ENCODE data around the gene RAD9A. TPM values are rescaled to one million over a fixed set of nuclear protein-coding genes. Genes with fewer than 3 reads are reported as not detected.

The RAD9A gene
- total and polyA plus RNA-seq, 9 of the 15 experiments (the other 6 are each of a cell fraction or from before 2014, with no cell fraction given): 1.4 to 41.2 (median 16.1) TPM

DNA sequence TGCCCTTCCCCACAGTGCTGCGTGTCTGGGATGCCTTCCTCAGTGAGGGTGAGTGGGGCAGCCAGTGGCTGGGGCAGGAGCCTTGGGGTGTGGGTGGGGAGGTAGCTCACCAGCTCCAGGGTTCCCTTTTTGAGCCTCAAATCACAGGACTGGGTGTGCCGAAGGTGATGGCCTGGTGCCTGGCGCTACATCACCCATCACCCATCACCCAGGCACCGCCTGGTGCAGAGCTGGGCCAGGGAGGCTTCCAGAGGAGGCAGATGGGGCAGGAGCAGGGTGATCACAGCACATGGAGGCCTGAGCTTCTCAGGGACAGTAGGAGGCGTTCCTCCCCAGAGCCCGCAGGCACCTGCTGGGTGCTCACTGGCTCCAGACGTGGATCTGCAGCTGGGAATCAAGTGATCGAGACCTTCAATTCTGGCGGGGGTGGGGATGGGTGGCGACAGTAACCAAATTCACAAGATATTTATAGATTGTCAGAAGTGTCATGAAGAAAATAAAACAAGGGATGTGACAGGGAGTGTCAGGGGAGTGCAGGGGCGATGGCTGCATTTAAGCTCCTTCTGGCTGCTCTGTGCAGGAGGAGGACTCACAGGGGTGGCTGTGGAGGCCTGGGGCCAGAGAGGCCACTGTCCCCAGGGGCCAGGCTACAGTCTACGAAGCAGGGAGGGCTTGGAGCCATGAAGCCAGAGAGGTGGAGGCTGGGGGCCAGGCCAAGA, 15.3 kb downstream of the RAD9A start:
- H4K20me1 ChIP-seq (replicated peaks; ENCODE audit: control insufficient read depth, insufficient read depth, low read length): no peaks in the 10 kb centered on the region
- H3K4me2 ChIP-seq (ENCODE audit: insufficient read depth, low read length): no peak overlapping the region
- no peaks in the 10 kb centered on the region for H3K9me3 ChIP-seq (replicated peaks; ENCODE audit: control insufficient read depth, insufficient read depth, low read depth, low read length)
- 19% methylated on average over 9 of the region's 12 CpGs for WGBS (ENCODE audit: insufficient coverage, low coverage, missing lambda C conversion rate)
- POLR2A ChIA-PET: interaction anchor here (0.6 to 1.6 kb wide), 6 partner anchors 10 to 141 kb away, joined by 3 to 7 read pairs (median 3); no protein-coding TSS in a partner anchor
- CTCF ChIA-PET (ENCODE audit: low intra/inter-chr PET ratio): interaction anchor here (0.6 kb wide), 2 partner anchors 8 to 60 kb away, joined by 3 read pairs; no protein-coding TSS in a partner anchor
- peak overlapping the region in 1 of 2 experiments; percentile 79; a peak in 2 of 4 replicates for H3K9ac ChIP-seq (ENCODE audit: insufficient read depth in 1 of 2, low read depth in 2 of 2, low read length in 2 of 2)
- no peaks in the 10 kb centered on the region for H3K79me2 ChIP-seq (ENCODE audit: control insufficient read depth, insufficient read depth, low read length)
- DNase-seq (ENCODE audit: extremely low read depth in 1 of 4, low spot score in 3 of 4) (peak in 1 of 4 experiments; percentile 32), FAIRE-seq (no peak), ATAC-seq (peak; percentile 40)
- no peak overlapping the region for H3K4me3 ChIP-seq
- in situ Hi-C loops (cut with MboI): no loop called here
- no peaks in the 10 kb centered on the region for H3K9me1 ChIP-seq (ENCODE audit: control insufficient read depth, insufficient read depth, low read length)
- no peak overlapping the region for H2AFZ ChIP-seq (ENCODE audit: low read depth, low read length)
- H3K4me1 ChIP-seq (replicated peaks in 1 of 2; ENCODE audit: control insufficient read depth in 2 of 2, insufficient read depth in 2 of 2, low read length in 2 of 2): peaks cover 21 to 78% of the 10 kb centered on the region in 2 experiments
- intact Hi-C loops (cut with micrococcal nuclease): no loop called here
- BruUV-seq (replicated peaks): no TSS peak
- H3K27ac ChIP-seq (ENCODE audit: extremely low read depth, low read depth, low read length): no peak overlapping the region
- H3K36me3 ChIP-seq (ENCODE audit: control insufficient read depth, insufficient read depth, low read length): no peaks in the 10 kb centered on the region
- H3K27me3 ChIP-seq (ENCODE audit: control insufficient read depth in 2 of 2, insufficient read depth in 2 of 2, low read length in 2 of 2): no peaks in the 10 kb centered on the region
- TF ChIP-seq CREBBP (IDR thresholded peaks at IDR 0.05; ENCODE audit: low read depth, low read length) (no peak), IRF2 (CRISPR knock-in tag; IDR thresholded peaks at IDR 0.05) (no peak), KDM5B (IDR thresholded peaks at IDR 0.05; ENCODE audit: insufficient replicate concordance, low read depth, low read length) (no peak), POLR2G (IDR thresholded peaks at IDR 0.05; ENCODE audit: low read depth, low read length) (peak; percentile 28; the same call in 1 of the 2 replicates), TEAD2 (tag; IDR thresholded peaks at IDR 0.05) (no peak), CBX2 (IDR thresholded peaks at IDR 0.05; ENCODE audit: insufficient read depth, low read length, poor library complexity, severe bottlenecking) (no peak), TEAD1 (CRISPR knock-in tag; IDR thresholded peaks at IDR 0.05) (no peak), IFI16 (CRISPR knock-in tag; IDR thresholded peaks at IDR 0.05) (no peak), CHCHD3 (CRISPR knock-in tag; IDR thresholded peaks at IDR 0.05) (no peak), ZNF263 (CRISPR knock-in tag; IDR thresholded peaks at IDR 0.05; ENCODE audit: borderline replicate concordance) (peak; percentile 66; the same call in 1 of the 2 replicates), MAFF (IDR thresholded peaks at IDR 0.05; ENCODE audit: low read length) (no peak), MYC (IDR thresholded peaks at IDR 0.05; ENCODE audit: low read depth, low read length) (0 out of 2 replicates have a peak, but pooled peaks have one; percentile 30), MYC (CRISPR knock-in tag; IDR thresholded peaks at IDR 0.05; ENCODE audit: borderline replicate concordance, low read depth) (no peak), KAT2B (IDR thresholded peaks at IDR 0.05; ENCODE audit: low read depth, low read length) (no peak), RAD21 (CRISPR knock-in tag; conservative IDR thresholded peaks at IDR 0.05 in 1 of 2, IDR thresholded peaks at IDR 0.05 in 1 of 2) (peak in 1 of 2 experiments; percentile 35; a peak in 1 of 4 replicates), RB1 (IDR thresholded peaks at IDR 0.05; ENCODE audit: low read depth) (peak; percentile 8; the same call in 1 of the 2 replicates), ZKSCAN1 (IDR thresholded peaks at IDR 0.05; ENCODE audit: low read depth, low read length) (no peak)
- TF ChIP-seq, protein P1, sequence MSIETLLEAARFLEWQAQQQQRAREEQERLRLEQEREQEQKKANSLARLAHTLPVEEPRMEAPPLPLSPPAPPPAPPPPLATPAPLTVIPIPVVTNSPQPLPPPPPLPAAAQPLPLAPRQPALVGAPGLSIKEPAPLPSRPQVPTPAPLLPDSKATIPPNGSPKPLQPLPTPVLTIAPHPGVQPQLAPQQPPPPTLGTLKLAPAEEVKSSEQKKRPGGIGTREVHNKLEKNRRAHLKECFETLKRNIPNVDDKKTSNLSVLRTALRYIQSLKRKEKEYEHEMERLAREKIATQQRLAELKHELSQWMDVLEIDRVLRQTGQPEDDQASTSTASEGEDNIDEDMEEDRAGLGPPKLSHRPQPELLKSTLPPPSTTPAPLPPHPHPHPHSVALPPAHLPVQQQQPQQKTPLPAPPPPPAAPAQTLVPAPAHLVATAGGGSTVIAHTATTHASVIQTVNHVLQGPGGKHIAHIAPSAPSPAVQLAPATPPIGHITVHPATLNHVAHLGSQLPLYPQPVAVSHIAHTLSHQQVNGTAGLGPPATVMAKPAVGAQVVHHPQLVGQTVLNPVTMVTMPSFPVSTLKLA (conservative IDR thresholded peaks at IDR 0.05): no peak
